HG03064 (cell line): ENCODE data around the gene CSF1.

Experiments used
- ATAC-seq: cut with Tn5 transposase; IDR thresholded peaks from one replicate; pipeline ENCODE4 v1.9.1; 2021; ENCODE audit warnings: low read depth; ENCODE audit not compliant: unreplicated experiment

The CSF1 gene

DNA sequence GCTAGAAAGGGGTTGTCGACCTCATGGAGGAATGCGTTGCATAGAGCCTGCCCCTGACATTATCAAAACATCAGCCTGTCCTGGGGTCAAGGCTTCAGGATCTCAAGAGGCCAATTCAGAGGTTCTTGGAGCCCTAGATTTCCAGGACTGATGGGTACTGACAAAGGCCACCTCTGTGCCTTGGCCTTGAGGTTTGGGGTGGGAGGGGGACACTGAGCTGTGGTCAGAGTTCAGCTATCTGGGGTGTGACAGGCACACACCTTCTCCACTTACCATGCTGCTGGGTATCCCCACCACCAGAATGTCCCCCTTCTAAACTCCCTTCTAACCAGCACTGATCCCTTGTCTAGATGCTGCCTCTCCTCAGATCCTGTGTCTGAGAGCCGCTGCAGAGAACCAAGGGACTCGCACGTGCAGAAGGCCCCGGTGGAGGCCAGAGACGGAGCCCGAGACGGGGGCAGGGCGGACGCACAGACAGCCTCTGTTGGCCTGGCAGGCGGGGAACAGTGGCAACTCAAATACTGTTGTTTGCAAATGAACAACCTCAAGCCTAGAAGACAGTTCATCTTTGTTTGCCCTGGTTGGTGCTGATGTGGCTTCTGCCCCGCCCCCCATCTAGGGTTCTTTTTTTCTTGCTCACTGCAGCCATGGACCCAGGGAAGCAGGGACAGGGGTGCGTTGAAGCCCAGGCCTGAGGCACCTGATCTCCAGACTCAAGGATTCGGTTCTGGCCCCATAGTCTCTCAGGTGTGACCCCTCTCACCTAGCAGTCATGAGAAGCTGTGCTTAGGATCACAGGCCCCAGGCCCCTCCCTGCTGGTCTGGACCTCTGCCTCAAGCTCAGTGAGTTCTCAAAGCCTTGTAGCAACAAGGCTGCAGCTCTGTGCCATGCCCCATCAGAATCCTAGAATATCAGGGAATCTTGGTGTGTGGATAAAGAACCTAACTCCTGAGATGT, 28.1 kb upstream of the CSF1 start:
- no peak for ATAC-seq

- ATAC-seq: no peak
These were observed 27.2 kb upstream of the CSF1 start for GRCh38 chr1:109883248-109883955.

DNA sequence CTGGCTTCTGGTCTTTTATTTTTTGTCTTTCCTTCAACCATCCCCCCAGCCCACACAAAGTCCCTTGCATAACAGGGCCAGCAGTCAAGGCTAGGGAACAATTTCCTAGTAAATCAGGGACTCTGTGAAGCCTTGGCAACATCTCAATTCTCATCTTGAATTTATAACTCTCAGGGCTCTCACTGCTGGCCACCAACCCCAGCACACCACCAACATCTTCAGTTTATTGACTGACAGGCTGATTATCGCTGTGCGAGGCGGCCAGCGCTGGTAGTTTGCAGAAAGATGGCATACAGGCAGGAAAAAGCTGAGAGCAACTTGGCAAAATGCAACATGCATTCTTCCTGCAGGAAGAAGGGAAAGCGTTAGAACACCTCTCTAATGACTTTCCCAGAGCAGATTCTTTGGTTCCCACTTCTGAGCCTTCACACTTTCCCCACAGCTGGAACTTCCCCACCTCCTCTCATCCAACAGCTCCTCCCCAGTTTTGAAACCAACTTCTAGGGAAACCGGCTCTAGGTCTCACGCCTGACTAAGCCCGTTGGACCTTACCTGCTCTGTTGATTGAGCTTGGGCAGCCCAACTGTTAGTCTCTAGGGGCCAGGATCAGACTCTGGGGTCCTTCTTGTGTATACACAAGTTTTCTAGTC, 26.3 kb upstream of the CSF1 start:
- no peak for ATAC-seq

DNA sequence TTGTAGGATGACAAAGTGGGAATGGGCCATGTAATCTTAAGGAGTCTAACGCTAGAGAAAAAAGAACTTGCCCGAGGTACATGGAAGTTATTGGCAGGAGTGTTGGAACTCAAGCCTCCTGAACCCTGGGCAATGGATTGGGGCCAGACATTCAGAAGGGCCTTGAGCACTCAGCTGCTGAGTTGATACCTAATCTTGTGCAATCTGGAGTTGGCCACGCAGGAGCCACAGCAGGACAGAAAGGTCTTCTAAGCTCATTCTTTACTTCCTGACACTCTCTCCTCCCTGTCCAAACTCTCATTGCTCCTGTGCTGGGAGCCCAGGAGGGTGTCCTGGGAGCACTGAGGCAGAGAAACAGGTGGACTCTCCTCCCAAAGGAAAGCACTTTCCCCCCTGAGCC, 25.1 kb upstream of the CSF1 start:
- ATAC-seq: no peak

DNA sequence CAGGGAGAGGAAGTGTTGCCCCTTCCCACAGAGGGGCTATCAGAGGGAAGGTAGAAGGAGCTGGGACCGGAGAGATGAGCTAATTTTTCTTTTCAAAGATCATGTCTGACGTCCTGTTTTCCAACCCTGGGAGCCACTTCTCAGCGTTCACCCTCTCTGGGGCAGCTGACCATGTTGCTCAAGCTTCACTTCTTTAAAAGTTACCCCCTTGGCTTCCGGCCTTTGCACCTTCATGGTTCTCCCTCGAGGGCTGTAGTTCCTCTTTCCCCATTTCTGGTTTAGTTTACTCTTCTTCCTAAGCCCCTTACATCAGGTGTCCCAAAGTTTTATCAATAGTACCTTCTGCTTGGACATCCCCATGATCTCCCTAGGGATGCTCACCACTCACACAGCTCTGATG, 23.8 kb upstream of the CSF1 start:
- no peak for ATAC-seq

GRCh38 chr1:109887271-109887670, 23.4 kb upstream of the CSF1 start:
- no peak for ATAC-seq

GRCh38 chr1:109887884-109888283, 22.8 kb upstream of the CSF1 start:
- no peak for ATAC-seq

DNA sequence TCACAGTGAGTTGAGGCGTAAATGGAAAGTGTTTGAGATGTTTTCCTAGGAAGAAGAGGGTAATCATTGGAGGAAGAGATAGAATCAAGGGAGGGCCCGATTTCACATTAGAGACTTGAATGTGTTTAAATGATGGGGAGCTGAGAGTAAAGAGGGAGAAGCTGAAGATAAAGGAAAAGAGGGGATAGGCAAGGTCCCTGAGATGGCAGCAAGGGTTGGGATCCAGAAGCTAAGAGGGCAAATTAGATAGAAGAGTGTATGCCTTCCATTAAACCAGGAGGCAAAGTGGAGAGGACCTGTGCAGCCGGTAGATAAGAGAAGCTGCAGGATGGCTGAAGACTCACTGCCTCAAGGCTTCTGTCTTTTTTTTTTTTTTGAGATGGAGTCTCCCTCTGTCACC, 21.6 kb upstream of the CSF1 start:
- ATAC-seq: no peak

GRCh38 chr1:109890115-109890953, 20.3 kb upstream of the CSF1 start:
- ATAC-seq: no peak

DNA sequence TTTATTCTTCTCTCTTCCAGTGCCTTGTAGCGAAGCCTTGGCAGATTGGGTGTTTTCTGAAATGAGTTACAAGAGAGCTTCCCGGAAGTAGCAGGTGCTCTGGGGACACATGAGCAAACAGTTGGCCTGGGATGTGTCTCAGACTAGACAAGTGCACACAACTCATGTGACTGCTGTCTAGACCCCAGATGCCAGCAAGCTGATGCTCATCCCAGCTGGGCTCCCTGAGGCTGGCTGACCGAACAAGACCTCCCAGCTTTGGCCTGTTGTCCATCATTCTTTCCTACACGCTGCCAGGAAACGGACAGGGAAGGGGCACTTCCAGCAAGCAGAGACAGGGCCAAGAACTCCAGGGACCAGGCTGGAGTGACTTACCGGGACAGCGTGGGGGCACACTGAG, 18.7 kb upstream of the CSF1 start:
- ATAC-seq: no peak

GRCh38 chr1:109892561-109893368, 17.9 kb upstream of the CSF1 start:
- no peak for ATAC-seq

- no peak for ATAC-seq
These were observed 17.0 kb upstream of the CSF1 start for GRCh38 chr1:109893532-109894171.

- ATAC-seq: no peak
These were observed 15.6 kb upstream of the CSF1 start for GRCh38 chr1:109894823-109895719.

DNA sequence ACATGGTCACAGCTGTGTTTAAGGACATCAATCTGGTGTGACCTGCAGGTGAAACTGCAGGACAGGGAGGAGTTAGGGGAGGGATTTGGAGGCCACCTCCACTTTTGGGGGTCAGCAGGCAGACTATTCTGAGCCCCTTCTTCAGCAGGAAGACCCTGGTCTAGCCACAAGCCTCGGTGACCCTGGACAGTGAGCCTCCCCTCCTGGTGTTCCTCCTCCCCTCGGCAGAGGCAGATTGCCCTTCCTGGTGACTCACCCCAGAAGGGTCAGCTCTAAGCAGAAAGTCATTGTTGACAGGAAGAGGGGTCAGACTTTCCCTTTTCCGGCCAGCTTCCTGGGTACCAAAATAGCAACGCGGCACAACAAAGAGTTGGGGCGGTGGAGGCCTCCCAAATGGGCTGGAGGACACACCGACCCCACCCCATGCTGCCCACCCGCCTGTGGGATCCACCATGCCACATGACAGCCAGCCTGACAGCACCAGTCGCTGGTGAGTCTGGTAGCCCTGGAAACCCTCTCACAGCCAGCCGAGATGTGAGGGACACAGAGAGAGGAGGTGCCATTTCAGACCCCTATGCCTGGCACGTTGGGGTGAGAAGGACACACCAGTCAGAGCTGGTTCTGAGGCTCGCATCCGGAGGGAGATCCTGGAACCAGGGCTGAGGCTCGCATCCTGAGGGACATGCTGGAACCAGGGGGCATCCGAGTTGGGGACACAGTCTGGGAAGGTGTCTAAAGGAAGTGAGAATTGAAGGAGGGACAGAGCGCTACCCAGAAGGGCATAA, 14.7 kb upstream of the CSF1 start:
- no peak for ATAC-seq

DNA sequence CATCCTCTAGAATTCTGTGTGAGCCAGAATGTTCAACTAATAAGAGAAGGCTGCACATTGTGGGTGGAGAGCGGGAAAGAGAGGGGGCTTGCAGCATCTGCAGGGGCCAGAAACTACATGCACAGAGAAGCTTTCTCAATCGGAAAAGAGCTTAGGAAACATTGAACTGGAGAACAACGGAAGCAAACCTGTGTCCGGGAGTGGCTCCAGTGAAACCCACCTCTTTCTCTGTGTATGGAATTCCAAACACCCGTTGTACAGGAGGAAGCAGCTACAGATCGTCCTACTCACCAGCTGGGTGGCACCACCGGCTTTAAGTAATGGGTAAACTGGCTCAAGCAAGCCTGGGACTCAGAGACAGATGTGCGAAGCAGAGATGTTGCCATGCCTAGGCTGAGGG, 14.0 kb upstream of the CSF1 start:
- no peak for ATAC-seq

GRCh38 chr1:109897259-109897955, 13.2 kb upstream of the CSF1 start:
- no peak for ATAC-seq

DNA sequence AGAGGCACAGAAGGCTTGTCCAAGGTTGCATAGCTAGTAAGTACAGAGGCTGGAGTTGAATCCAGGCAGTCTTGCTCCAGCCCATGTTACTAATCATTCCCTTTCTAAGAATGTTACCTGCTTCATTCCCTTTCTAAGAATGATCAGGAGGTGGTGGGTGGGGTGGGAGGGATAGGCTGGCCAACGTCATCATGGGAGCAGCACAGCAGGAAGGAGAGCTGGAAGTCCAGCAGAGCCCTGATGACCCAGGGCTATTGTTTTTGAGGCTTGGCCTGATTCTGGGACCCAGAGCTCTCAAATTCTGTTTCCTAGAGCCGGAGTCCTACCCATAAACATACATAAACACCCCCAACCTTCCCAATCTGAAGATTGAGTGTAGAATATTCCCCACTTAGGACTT, 11.8 kb upstream of the CSF1 start:
- no peak for ATAC-seq
